Activated CD4-positive, alpha-beta T cell treated with anti-CD3 and anti-CD28 coated beads, Interleukin-2, Interleukin-4, amounts not matched to agents 100 ng/mL and 50 ng/mL, durations not matched to agents 16 hours and 8 hours (primary cell): ENCODE results near the gene ATP5PF.
"Not testable (repeated sequence)": the region's sequence is repeated elsewhere in the genome, so short reads cannot be mapped to it uniquely, and the experiment has no call there.

Experiments
- DNase-seq: peaks from one replicate; pipeline ENCODE4 v3.0.0-alpha.2; 2020; ENCODE audit warnings: low spot score

Gene ATP5PF

GRCh38 chr21:25734904-25735645 lies at the start of gene ATP5PF, which contains the start of gene GABPA:
ATP5PF (minus strand) TSS chr21:25734904; CDS start chr21:25729794, 5,110 bp downstream.
GABPA (plus strand) TSS chr21:25734972; CDS start chr21:25741599, 6,627 bp downstream.
- peak; percentile 98 for DNase-seq

GRCh38 chr21:25778126-25778875 lies 43.6 kb upstream of the ATP5PF start:
- not testable (repeated sequence) for DNase-seq

GRCh38 chr21:25776440-25776839 lies 41.7 kb upstream of the ATP5PF start:
- DNase-seq: no peak

- no peak for DNase-seq
Measured at GRCh38 chr21:25772686-25773085, 38.0 kb upstream of the ATP5PF start.

- DNase-seq: no peak
Measured at GRCh38 chr21:25767921-25768320, 33.2 kb upstream of the ATP5PF start.

- no peak for DNase-seq
Measured at GRCh38 chr21:25764065-25764464, 29.4 kb upstream of the ATP5PF start.

- DNase-seq: no peak
Measured at GRCh38 chr21:25760677-25761076, 26.0 kb upstream of the ATP5PF start.

GRCh38 chr21:25760061-25760460 lies 25.4 kb upstream of the ATP5PF start:
- DNase-seq: no peak

GRCh38 chr21:25759573-25759972 lies 24.9 kb upstream of the ATP5PF start:
- peak; percentile 24 for DNase-seq

GRCh38 chr21:25757531-25757930 lies 22.8 kb upstream of the ATP5PF start:
- no peak for DNase-seq

- DNase-seq: no peak
Measured at GRCh38 chr21:25756190-25756932, 21.7 kb upstream of the ATP5PF start.

GRCh38 chr21:25752416-25752815 lies 17.7 kb upstream of the ATP5PF start:
- no peak for DNase-seq

GRCh38 chr21:25750085-25750484 lies 15.4 kb upstream of the ATP5PF start:
- DNase-seq: no peak

GRCh38 chr21:25744854-25745253 lies 10.2 kb upstream of the ATP5PF start:
- no peak for DNase-seq

GRCh38 chr21:25742900-25743299 lies 8.2 kb upstream of the ATP5PF start:
- no peak for DNase-seq

GRCh38 chr21:25737421-25737820 lies 2.7 kb upstream of the ATP5PF start:
- no peak for DNase-seq

GRCh38 chr21:25735646-25736597 lies 1.2 kb upstream of the ATP5PF start:
- peak; percentile 74 for DNase-seq

GRCh38 chr21:25734654-25734903 lies 125 bp downstream of the ATP5PF start:
- DNase-seq: no peak

- peak; percentile 26 for DNase-seq
Measured at GRCh38 chr21:25733859-25734653, 648 bp downstream of the ATP5PF start.

GRCh38 chr21:25732091-25732760 lies 2.5 kb downstream of the ATP5PF start:
- no peak for DNase-seq
